Left hindlimb (tissue), 1 donor: Measurements from ENCODE around the gene RDH13.
"Not testable (repeated sequence)": the region's sequence is repeated elsewhere in the genome, so short reads cannot be mapped to it uniquely, and the experiment has no call there.

Experiments
- DNase-seq: peaks from one replicate; pipeline ENCODE4 v3.0.0-alpha.2; 2018

The RDH13 gene

GRCh38 chr19:55010561-55010960 lies 52.4 kb downstream of the RDH13 start:
- not testable (repeated sequence) for DNase-seq

DNA sequence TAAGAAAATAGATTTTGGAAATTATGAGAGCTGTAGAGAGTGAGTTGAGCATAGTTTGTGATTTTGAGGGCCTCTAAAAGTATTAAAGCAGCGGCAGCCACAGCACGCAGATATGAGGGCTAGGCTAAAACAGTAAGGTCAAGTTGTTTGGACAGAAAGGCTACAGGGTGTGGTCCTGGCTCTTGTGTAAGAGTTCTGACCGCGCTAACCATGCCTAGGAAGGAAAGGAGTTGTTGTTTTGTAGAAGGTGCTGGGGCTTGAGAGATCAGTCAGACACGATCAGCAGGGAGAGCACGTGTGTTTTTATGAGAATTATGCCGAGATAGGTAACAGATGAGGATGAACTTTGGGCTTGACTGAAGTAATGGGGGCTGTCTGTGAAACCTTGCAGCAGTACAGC lies 54.2 kb downstream of the RDH13 start:
- DNase-seq: not testable (repeated sequence)

- not testable (repeated sequence) for DNase-seq
Observed at GRCh38 chr19:55008189-55008588, 54.8 kb downstream of the RDH13 start.

GRCh38 chr19:55007537-55007936 lies 55.4 kb downstream of the RDH13 start:
- DNase-seq: not testable (repeated sequence)

DNA sequence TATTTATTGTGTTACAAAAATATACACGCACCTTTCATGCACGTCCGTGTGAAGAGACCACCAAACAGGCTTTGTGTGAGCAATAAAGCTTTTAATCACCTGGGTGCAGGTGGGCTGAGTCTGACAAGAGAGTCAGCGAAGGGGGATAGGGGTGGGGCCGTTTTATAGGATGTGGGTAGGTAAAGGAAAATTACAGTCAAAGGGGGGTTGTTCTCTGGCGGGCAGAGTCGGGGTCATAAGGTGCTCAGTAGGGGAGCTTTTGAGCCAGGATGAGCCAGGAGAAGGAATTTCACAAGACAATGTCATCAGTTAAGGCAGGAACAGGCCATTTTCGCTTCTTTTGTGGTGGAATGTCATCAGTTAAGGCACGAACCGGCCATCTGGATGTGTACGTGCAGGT lies 56.2 kb downstream of the RDH13 start:
- DNase-seq: not testable (repeated sequence)

GRCh38 chr19:55005684-55006488 lies 57.1 kb downstream of the RDH13 start:
- no peak for DNase-seq

- no peak for DNase-seq
Observed at GRCh38 chr19:55000761-55001160, 62.2 kb downstream of the RDH13 start.

DNA sequence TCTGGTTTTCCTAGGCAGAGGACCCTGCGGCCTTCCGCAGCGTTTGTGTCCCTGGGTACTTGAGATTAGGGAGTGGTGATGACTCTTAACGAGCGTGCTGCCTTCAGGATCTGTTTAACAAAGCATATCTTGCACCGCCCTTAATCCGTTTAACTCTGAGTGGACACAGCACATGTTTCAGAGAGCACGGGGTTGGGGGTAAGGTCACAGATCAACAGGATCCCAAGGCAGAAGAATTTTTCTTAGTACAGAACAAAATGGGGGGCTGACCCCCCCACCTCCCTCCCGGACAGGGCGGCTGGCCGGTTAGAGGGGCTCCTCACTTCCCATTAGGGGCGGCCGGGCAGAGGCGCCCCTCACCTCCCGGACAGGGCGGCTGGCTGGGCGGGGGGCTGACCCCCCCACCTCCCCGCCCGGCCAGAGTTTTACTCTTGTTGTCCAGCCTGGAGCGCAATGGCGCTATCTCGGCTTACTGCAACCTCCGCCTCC lies 64.2 kb downstream of the RDH13 start:
- DNase-seq: not testable (repeated sequence)

DNA sequence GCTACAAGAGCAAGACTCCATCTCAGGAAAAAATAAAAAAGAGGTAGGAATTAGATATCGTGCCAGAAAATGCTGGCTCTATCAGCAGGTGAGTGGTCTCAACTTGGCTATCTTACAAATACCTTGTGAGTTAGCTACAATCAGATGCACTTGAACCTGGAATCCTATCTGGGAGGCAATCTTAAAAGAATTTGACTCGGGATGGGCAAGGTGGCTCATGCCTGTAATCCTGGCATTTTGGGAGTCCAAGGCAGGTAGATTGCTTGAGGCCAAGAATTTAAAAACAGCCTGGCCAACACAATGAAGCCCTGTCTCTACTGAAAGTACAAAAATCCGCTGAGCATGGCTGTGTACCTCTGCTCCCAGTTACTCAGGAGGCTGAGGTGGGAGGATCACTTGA lies 67.4 kb downstream of the RDH13 start:
- DNase-seq: no peak
